B cell (primary cell): ENCODE results near the gene FUOM. TPM values are rescaled to one million over a fixed set of nuclear protein-coding genes. Genes with fewer than 3 reads are reported as not detected.

Source experiments
- ATAC-seq: fragments of 200-7000 bp; cut with Tn5 transposase; one replicate; pipeline ENCODE4 v1.10.0; 2021; ENCODE audit warnings: low read depth, mild to moderate bottlenecking, moderate number of reproducible peaks, moderate library complexity
- CTCF ChIA-PET: fragments of 350-600 bp; sonication (Branson Sonifier 250); formaldehyde crosslinking; loops from one replicate; lab custom pipeline; 2021; ENCODE audit warnings: antibody characterized with exemption, inconsistent platforms; lab: Charles Lee
- POLR2A ChIA-PET: fragments of 350-600 bp; sonication (Branson Sonifier 250); formaldehyde crosslinking; loops from one replicate; lab custom pipeline; 2021; ENCODE audit warnings: antibody characterized with exemption; lab: Charles Lee
- DNase-seq: peaks from one replicate; pipeline ENCODE4 v3.0.0; 2013
- H2AFZ ChIP-seq: 2 replicates; pipeline ENCODE4 v1.6.1; 2012; ENCODE audit warnings: mild to moderate bottlenecking, low read depth, low read length; ENCODE audit not compliant: insufficient read depth, poor library complexity, severe bottlenecking
- H3K27ac ChIP-seq, 2 donors: 1 replicate in 1 of 2; 2 replicates in 1 of 2; pipeline ENCODE4 v1.5.1; 2012 to 2013; ENCODE audit warnings: low read length in 2 of 2, mild to moderate bottlenecking in 2 of 2, moderate library complexity in 1 of 2
- H3K27me3 ChIP-seq, 4 experiments: fragments of 200-600 bp in 1 of 4; sonication (generic) in 1 of 4; replicated peaks in 1 of 4; 1 replicate in 2 of 4; 2 replicates in 2 of 4; pipeline versions ENCODE4 v1.6.1 to v1.7.0; 2013 to 2016; ENCODE audit warnings: low read length in 3 of 4, mild to moderate bottlenecking in 2 of 4, mixed read lengths in 1 of 4, moderate library complexity in 1 of 4; ENCODE audit not compliant: insufficient read depth in 4 of 4, control insufficient read depth in 3 of 4; ENCODE audit errors: control extremely low read depth in 1 of 4
- H3K36me3 ChIP-seq, 2 experiments: replicated peaks in 1 of 2; 1 replicate in 1 of 2; 2 replicates in 1 of 2; pipeline versions ENCODE4 v1.6.1 to v1.7.1; 2013; ENCODE audit warnings: low read length in 1 of 2; ENCODE audit not compliant: insufficient read depth in 2 of 2, control insufficient read depth in 1 of 2; ENCODE audit errors: control extremely low read depth in 1 of 2, extremely low read depth in 1 of 2
- H3K4me1 ChIP-seq, 2 donors: fragments of 200-600 bp in 1 of 2; sonication (generic) in 1 of 2; 1 replicate in 1 of 2; 2 replicates in 1 of 2; pipeline versions ENCODE4 v1.5.1 to v1.6.1; 2013 to 2017; ENCODE audit warnings: low read length in 2 of 2; ENCODE audit not compliant: control insufficient read depth in 2 of 2, insufficient read depth in 2 of 2
- H3K4me2 ChIP-seq: replicated peaks from 2 replicates; pipeline ENCODE3; 2012; ENCODE audit warnings: mild to moderate bottlenecking, low read depth, low read length; ENCODE audit not compliant: poor library complexity, severe bottlenecking
- H3K4me3 ChIP-seq, 5 experiments: fragments of 200-600 bp in 1 of 5; sonication (generic) in 1 of 5; 1 replicate in 3 of 5; 2 replicates in 2 of 5; pipeline versions ENCODE4 v1.5.1 to v1.7.0; 2011 to 2016; ENCODE audit warnings: low read length in 4 of 5, mild to moderate bottlenecking in 4 of 5, low read depth in 2 of 5, control low read depth in 1 of 5, moderate library complexity in 1 of 5; ENCODE audit not compliant: insufficient read depth in 1 of 5; ENCODE audit errors: control extremely low read depth in 1 of 5, extremely low read depth in 1 of 5
- H3K79me2 ChIP-seq: fragments of 200-600 bp; sonication (generic); one replicate; pipeline ENCODE4 v1.6.0; 2016; ENCODE audit warnings: low read length; ENCODE audit not compliant: control insufficient read depth, insufficient read depth
- H3K9ac ChIP-seq: fragments of 200-600 bp; sonication (generic); 2 replicates; pipeline ENCODE4 v1.6.1; 2017; ENCODE audit warnings: mild to moderate bottlenecking, low read length, moderate library complexity
- H3K9me3 ChIP-seq, 3 donors: one replicate each; pipeline versions ENCODE4 v1.6.1 to v1.7.1; 2013; ENCODE audit warnings: low read length in 2 of 3; ENCODE audit not compliant: control insufficient read depth in 2 of 3, insufficient read depth in 1 of 3; ENCODE audit errors: control extremely low read depth in 1 of 3
- H4K20me1 ChIP-seq: 2 replicates; pipeline ENCODE4 v1.6.0; 2012; ENCODE audit warnings: mild to moderate bottlenecking, low read length; ENCODE audit not compliant: insufficient read depth, control insufficient read depth, poor library complexity, severe bottlenecking
- H3K27ac Mint-ChIP-seq: one replicate; pipeline ENCODE4 v1.8.0; 2021; ENCODE audit warnings: mixed read lengths
- H3K27me3 Mint-ChIP-seq: one replicate; pipeline ENCODE4 v1.8.0; 2021; ENCODE audit warnings: mixed read lengths
- H3K4me1 Mint-ChIP-seq: one replicate; pipeline ENCODE4 v1.8.0; 2021; ENCODE audit warnings: mixed read lengths
- H3K4me3 Mint-ChIP-seq: one replicate; pipeline ENCODE4 v1.8.0; 2021; ENCODE audit warnings: mixed read lengths
- H3K9me3 Mint-ChIP-seq: one replicate; pipeline ENCODE4 v1.8.0; 2022; ENCODE audit warnings: mixed read lengths; ENCODE audit not compliant: insufficient read depth
- EZH2 ChIP-seq: IDR thresholded peaks from 2 replicates; pipeline ENCODE4 v1.6.1; 2012; ENCODE audit warnings: borderline replicate concordance, low read depth, mild to moderate bottlenecking, moderate library complexity, low read length; ENCODE audit not compliant: insufficient read depth, poor library complexity, severe bottlenecking
- WGBS: methylation state at CpG from one replicate; pipeline ENCODE4 v1.1.5; 2013; ENCODE audit warnings: missing lambda C conversion rate; ENCODE audit not compliant: insufficient coverage; 5-methylcytosine and 5-hydroxymethylcytosine counted together
- intact Hi-C: fragments of 100-400 bp; cut with micrococcal nuclease; formaldehyde crosslinking; loops from one replicate; pipeline ENCODE4 v1.10.0; 2022
- polyA plus RNA-seq: library from polyadenylated mRNA; depleted of rRNA; stranded (reverse); fragments of >200 nt; gene quantifications from 2 replicates; pipeline ENCODE4 v1.2.3, GENCODE V29; 2012
- total RNA-seq, 2 donors: library from RNA; stranded (reverse); fragments of 120-200 nt in 1 of 2; gene quantifications; 1 replicate in 1 of 2; 2 replicates in 1 of 2; pipeline versions ENCODE4 v1.2.3 to v1.2.4, GENCODE V29; 2013 to 2022
- TF ChIP-seq, protein P1 (sequence below): fragments of 200-600 bp; IDR thresholded peaks from one replicate; pipeline ENCODE4 v1.8.0; 2022; ENCODE audit warnings: antibody characterized with exemption, mild to moderate bottlenecking

FUOM gene
- total and polyA plus RNA-seq, 2 donors (not counting 1 experiment from before 2014, with no cell fraction given) = 23.8 to 30.7 TPM

DNA sequence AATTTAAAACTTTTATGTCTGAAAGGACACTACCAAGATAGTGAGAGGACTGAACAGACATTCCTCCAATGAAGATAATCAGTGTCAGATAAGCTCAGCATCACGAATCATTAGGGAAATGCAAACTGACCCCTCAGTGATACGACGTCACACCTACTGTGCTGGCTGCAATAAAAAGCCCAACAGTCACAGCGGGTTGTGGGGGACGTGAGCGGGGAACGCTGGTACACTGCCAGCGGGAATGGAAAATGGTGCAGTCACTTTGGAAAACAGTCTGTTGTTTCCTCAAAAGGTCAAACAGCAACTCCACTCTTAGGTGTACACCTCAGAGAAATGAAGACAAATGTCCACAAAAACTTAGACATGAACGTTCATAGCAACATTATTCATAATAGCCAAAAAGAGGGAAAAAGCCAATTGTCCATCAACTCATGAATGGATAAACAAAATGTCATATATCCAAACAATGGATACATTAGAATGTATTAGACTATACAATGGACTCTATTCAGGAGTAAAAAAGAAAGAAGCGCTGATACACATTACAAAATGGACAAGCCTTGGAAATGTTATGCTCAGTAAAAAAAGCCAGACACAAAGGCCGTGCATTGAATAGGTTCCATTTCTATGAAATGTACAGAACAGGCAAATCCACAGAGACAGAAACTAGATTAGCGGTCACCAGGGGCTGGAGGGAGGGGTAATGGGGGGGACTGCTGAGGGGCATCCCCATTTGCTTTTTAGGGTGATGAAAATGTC, 17.7 kb upstream of the FUOM start:
- TF ChIP-seq, protein P1, sequence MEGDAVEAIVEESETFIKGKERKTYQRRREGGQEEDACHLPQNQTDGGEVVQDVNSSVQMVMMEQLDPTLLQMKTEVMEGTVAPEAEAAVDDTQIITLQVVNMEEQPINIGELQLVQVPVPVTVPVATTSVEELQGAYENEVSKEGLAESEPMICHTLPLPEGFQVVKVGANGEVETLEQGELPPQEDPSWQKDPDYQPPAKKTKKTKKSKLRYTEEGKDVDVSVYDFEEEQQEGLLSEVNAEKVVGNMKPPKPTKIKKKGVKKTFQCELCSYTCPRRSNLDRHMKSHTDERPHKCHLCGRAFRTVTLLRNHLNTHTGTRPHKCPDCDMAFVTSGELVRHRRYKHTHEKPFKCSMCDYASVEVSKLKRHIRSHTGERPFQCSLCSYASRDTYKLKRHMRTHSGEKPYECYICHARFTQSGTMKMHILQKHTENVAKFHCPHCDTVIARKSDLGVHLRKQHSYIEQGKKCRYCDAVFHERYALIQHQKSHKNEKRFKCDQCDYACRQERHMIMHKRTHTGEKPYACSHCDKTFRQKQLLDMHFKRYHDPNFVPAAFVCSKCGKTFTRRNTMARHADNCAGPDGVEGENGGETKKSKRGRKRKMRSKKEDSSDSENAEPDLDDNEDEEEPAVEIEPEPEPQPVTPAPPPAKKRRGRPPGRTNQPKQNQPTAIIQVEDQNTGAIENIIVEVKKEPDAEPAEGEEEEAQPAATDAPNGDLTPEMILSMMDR = no peak
- TF ChIP-seq EZH2 = no peak
- 91% methylated on average over 10 of the region's 12 CpGs for WGBS
- Histone ChIP-seq H4K20me1 (peaks cover 16% of the 10 kb centered on the region), H3K27ac (no peak overlapping the region), H3K36me3 (peaks cover 0 to 2% of the 10 kb centered on the region in 2 experiments), H3K79me2 (peaks cover 17% of the 10 kb centered on the region), H3K27me3 (no peaks in the 10 kb centered on the region), H3K9ac (no peak overlapping the region), H3K4me2 (no peak overlapping the region), H3K9me3 (peaks cover 0 to 3% (median 0%) of the 10 kb centered on the region in 3 donors), H3K4me1 (peaks cover 25 to 40% of the 10 kb centered on the region in 2 donors), H3K4me3 (no peak overlapping the region), H2AFZ (no peak overlapping the region)
- ChIA-PET CTCF (interaction anchor here (1.3 to 1.9 kb wide), 2 partner anchors 14 to 46 kb away, joined by 3 to 4 read pairs; no protein-coding TSS in a partner anchor), POLR2A (interaction anchor here (1.0 kb wide), 1 partner anchor 16 kb away, joined by 3 read pairs; no protein-coding TSS in a partner anchor)
- Mint-ChIP-seq H3K4me1 (peaks cover 30% of the 10 kb centered on the region), H3K4me3 (peak overlapping the region; percentile 74), H3K27ac (no peak overlapping the region), H3K27me3 (no peaks in the 10 kb centered on the region), H3K9me3 (no peaks in the 10 kb centered on the region)
- ATAC-seq (no peak), DNase-seq (no peak)
- intact Hi-C loops = no loop called here
